Lower leg skin (tissue), 3 donors: ENCODE data around the gene CHST6.

Experiments
- POLR2A ChIP-seq, 2 donors: fragments of 450-650 bp; IDR thresholded peaks; one replicate each; pipeline ENCODE4 v1.6.1; 2016 to 2017; ENCODE audit warnings: antibody characterized with exemption in 2 of 2, mild to moderate bottlenecking in 1 of 2, moderate library complexity in 1 of 2
- TF ChIP-seq, protein P1 (sequence below), 3 donors: fragments of 450-650 bp; IDR thresholded peaks; one replicate each; pipeline ENCODE4 v1.5.1; 2016; ENCODE audit warnings: antibody characterized with exemption in 3 of 3, mild to moderate bottlenecking in 3 of 3, moderate library complexity in 2 of 3

DNA sequence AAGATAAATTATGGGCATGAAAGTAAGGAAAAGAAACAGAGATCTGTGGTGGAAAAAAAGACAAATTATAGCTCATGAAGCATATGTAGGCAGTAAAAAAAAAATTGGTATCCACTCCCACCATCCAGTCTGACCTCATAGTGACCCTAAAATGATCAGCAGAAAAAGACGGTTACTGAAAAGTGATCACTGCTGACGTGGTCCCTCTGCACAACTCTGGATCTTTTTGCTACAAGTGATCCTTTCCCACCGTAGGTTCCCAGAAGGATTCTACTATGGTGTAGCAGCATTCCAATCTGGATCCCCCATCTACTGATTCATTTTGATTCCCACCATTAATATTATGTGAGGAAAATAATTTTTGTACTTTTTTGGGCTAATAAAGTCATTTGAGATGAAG, 10.9 kb upstream of the CHST6 start:
- TF ChIP-seq, protein P1, sequence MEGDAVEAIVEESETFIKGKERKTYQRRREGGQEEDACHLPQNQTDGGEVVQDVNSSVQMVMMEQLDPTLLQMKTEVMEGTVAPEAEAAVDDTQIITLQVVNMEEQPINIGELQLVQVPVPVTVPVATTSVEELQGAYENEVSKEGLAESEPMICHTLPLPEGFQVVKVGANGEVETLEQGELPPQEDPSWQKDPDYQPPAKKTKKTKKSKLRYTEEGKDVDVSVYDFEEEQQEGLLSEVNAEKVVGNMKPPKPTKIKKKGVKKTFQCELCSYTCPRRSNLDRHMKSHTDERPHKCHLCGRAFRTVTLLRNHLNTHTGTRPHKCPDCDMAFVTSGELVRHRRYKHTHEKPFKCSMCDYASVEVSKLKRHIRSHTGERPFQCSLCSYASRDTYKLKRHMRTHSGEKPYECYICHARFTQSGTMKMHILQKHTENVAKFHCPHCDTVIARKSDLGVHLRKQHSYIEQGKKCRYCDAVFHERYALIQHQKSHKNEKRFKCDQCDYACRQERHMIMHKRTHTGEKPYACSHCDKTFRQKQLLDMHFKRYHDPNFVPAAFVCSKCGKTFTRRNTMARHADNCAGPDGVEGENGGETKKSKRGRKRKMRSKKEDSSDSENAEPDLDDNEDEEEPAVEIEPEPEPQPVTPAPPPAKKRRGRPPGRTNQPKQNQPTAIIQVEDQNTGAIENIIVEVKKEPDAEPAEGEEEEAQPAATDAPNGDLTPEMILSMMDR (IDR thresholded peaks at IDR 0.05) = no peak
- TF ChIP-seq POLR2A (IDR thresholded peaks at IDR 0.05) = no peak
